GM12873 (cell line): ENCODE measurements around the gene FAM210A.

Source experiments
- CTCF ChIP-seq: IDR thresholded peaks from 2 replicates; pipeline ENCODE4 v1.5.1; 2012; ENCODE audit warnings: low read depth, mild to moderate bottlenecking, moderate library complexity, low read length, control low read depth; ENCODE audit not compliant: insufficient read depth; ENCODE audit errors: missing control alignments

FAM210A gene

GRCh38 chr18:13746633-13747032 is 20.3 kb upstream of the FAM210A start:
- TF ChIP-seq CTCF, result no peak

- TF ChIP-seq CTCF, result no peak
Observed at GRCh38 chr18:13745696-13746095, 19.3 kb upstream of the FAM210A start.

DNA sequence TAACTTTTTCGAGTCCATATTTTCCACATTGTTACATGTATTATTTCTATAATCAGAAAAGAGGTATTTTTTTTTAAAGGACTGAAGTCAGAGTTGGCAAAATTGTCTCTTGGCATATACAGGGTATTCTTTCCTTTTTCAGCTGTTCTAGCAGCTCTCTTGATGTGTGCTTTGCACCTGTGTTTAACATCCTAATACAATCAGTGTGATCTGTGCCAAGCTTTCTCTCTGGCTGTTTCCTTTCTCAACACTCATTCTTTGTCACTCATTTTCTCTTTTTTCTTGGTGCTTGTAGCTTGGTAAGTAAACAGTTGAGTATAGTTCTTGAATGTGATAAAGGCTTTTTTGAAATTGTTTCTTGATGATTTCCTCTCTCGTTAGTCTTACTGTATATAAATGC is 9.3 kb upstream of the FAM210A start:
- no peak for TF ChIP-seq CTCF

GRCh38 chr18:13730481-13730880 is 4.1 kb upstream of the FAM210A start:
- TF ChIP-seq CTCF, result no peak

- no peak for TF ChIP-seq CTCF
Observed at GRCh38 chr18:13726972-13727331, 594 bp upstream of the FAM210A start.

DNA sequence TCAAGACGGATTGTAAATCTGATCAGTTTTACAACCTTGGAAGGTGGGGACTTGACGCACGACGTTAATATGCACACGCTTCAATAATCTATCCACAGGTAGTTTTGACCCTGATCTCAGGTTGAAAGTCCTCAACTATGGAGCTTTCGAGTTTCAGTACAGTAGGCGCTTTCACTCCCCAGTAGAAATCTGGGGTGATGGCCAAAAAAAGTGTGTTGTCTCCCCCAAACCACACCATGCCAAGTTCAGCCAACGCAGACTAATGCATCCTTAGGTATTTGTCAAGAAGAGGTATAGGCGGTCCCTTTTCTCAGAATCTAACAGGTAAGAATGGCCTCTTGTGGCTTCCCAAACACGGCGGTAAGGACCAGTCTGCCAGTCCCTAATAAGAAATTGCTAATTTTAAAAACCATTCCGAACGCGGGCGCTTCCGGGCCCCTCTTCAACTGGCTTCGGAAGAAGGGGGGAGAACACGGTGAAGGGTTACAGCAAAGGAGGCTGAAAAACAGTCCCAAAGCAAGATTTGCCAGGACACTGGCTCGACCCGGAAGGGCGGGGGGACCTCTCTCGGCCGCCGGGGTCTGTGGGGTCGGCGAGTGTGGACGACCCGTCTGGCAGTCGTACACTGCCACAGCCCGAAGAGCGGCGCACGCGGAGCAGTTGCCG is 659 bp downstream of the FAM210A start:
- no peak for TF ChIP-seq CTCF

DNA sequence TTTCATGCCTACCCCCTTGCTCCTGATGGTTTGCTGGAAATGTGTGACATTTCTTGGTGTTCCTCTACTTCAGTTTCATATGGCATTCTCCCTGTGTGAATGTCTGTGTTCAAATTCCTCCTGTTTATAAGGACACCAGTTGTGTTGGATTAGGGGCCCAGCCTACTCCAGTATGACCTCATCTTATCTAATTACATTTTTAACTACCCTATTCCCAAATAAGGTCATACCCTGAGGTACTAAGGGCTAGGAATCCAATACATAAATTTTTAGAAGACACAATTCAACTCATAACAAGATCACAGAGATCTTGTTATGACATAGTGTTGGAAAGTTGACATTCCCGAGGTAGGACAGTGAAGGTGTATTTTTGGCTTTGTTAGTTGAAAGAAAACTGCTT is 5.5 kb downstream of the FAM210A start:
- TF ChIP-seq CTCF, result no peak
